Cardiac atrium fibroblast (primary cell): ENCODE data around the gene ZAP70. TPM values are rescaled to one million over a fixed set of nuclear protein-coding genes. Genes with fewer than 3 reads are reported as not detected.

ENCODE experiments used
- total RNA-seq: library from RNA; depleted of rRNA; stranded (reverse); fragments of >200 nt; gene quantifications from 2 replicates; pipeline ENCODE4 v1.2.3, GENCODE V29; 2015

The ZAP70 gene
- total RNA-seq = not detected in 2 replicates

GRCh38 chr2:97713296-97714083, at the start of gene ZAP70:
Gene ZAP70 (plus strand): TSS chr2:97713576. CDS start chr2:97724037, 10,461 bp downstream.

GRCh38 chr2:97663962-97664635, 49.3 kb upstream of the ZAP70 start, which contains the start of gene ACTR1B:
Gene ACTR1B (minus strand): TSS chr2:97664044. CDS start chr2:97663890, 154 bp downstream.

GRCh38 chr2:97669448-97669847, 43.9 kb upstream of the ZAP70 start, which contains the start of gene C2orf92:
Gene C2orf92 (plus strand): TSS chr2:97669713. CDS start chr2:97669789, 76 bp downstream.

Other genes with a start within 250 kb of the ZAP70 start
- 4.2 and 9.9 TPM in 2 replicates for gene ANKRD36B, start 123.7 kb upstream of the ZAP70 start, total RNA-seq
- 265 and 287 TPM in 2 replicates for gene COX5B, start 67.5 kb upstream of the ZAP70 start, total RNA-seq
- gene ACTR1B, start 49.5 kb upstream of the ZAP70 start, total RNA-seq = 45.0 and 51.2 TPM in 2 replicates
- gene C2orf92, start 43.9 kb upstream of the ZAP70 start, total RNA-seq = 2.3 TPM in 1 of 2 replicates, not detected in the other